GM12878 (cell line): ENCODE data around the gene CFAP53. TPM values are rescaled to one million over a fixed set of nuclear protein-coding genes. Genes with fewer than 3 reads are reported as not detected.

Experiments
- ATAC-seq: fragments of 200-7000 bp; cut with Tn5 transposase; 3 replicates; pipeline ENCODE4 v1.9.1; 2020; ENCODE audit warnings: mild to moderate bottlenecking, moderate library complexity
- BruUV-seq: library from RNA; stranded (reverse); fragments of 400-500 nt; replicated peaks from 2 replicates; lab custom pipeline; 2021; lab: Mats Ljungman, UMichigan
- CTCF ChIA-PET: fragments of 300-600 bp; sonication (Branson Sonifier 250); formaldehyde crosslinking; extraction: SDS; loops from one replicate; lab custom pipeline; 2021; ENCODE audit warnings: inconsistent platforms; lab: Yijun Ruan, JAX
- POLR2A ChIA-PET: fragments of 350-600 bp; formaldehyde crosslinking; extraction: SDS; loops from one replicate; lab custom pipeline; 2021; ENCODE audit warnings: inconsistent platforms; lab: Charles Lee
- RAD21 ChIA-PET: fragments of 300-600 bp; sonication (Branson Sonifier 250); formaldehyde crosslinking; loops from one replicate; lab custom pipeline; 2023; ENCODE audit warnings: antibody characterized with exemption; ENCODE audit not compliant: unreplicated experiment; lab: Charles Lee
- SMC1A ChIA-PET: fragments of 300-600 bp; sonication (Branson Sonifier 250); formaldehyde crosslinking; loops from one replicate; lab custom pipeline; 2023; ENCODE audit not compliant: unreplicated experiment, uncharacterized antibody; lab: Charles Lee
- DNase-seq: peaks from one replicate; pipeline ENCODE4 v3.0.0-alpha.2; 2011; ENCODE audit warnings: low read depth, low spot score
- FAIRE-seq: peaks from 3 replicates; lab custom pipeline; 2011; peaks lifted over from hg19 to GRCh38; lab: Jason Lieb, UNC
- H2AFZ ChIP-seq: 2 replicates; pipeline ENCODE4 v1.6.0; 2011; ENCODE audit warnings: low read depth, low read length, control low read depth; ENCODE audit not compliant: control insufficient read depth
- H3K27ac ChIP-seq: 2 replicates; pipeline ENCODE4 v1.5.1; 2011; ENCODE audit warnings: control low read depth; ENCODE audit not compliant: control insufficient read depth, insufficient read depth
- H3K27me3 ChIP-seq, 2 experiments: replicated peaks in 1 of 2; 2 replicates each; pipeline versions ENCODE4 v1.6.0 to v1.6.1; 2011; ENCODE audit warnings: low read length in 1 of 2; ENCODE audit not compliant: control insufficient read depth in 2 of 2, insufficient read depth in 2 of 2
- H3K36me3 ChIP-seq, 2 experiments: 2 replicates each; pipeline ENCODE4 v1.5.1; 2011; ENCODE audit warnings: low read length in 1 of 2; ENCODE audit not compliant: control insufficient read depth in 2 of 2, insufficient read depth in 2 of 2
- H3K4me1 ChIP-seq: 2 replicates; pipeline ENCODE4 v1.6.1; 2011; ENCODE audit warnings: mild to moderate bottlenecking, low read length, moderate library complexity, mixed read lengths; ENCODE audit not compliant: control insufficient read depth, insufficient read depth
- H3K4me2 ChIP-seq: 2 replicates; pipeline ENCODE4 v1.6.0; 2011; ENCODE audit warnings: control low read depth; ENCODE audit not compliant: control insufficient read depth, insufficient read depth
- H3K4me3 ChIP-seq: fragments of 200-600 bp; sonication (generic); 2 replicates; pipeline ENCODE4 v1.5.1; 2016
- H3K79me2 ChIP-seq: 2 replicates; pipeline ENCODE4 v1.6.0; 2011; ENCODE audit warnings: low read length; ENCODE audit not compliant: control insufficient read depth, insufficient read depth
- H3K9ac ChIP-seq: 2 replicates; pipeline ENCODE4 v1.8.0; 2011; ENCODE audit warnings: low read length, control low read depth, mixed read lengths; ENCODE audit not compliant: control insufficient read depth, insufficient read depth
- H3K9me3 ChIP-seq: replicated peaks from 3 replicates; pipeline ENCODE4 v1.5.1; 2011; ENCODE audit warnings: mild to moderate bottlenecking, low read length; ENCODE audit not compliant: control insufficient read depth, insufficient read depth
- H4K20me1 ChIP-seq: 2 replicates; pipeline ENCODE4 v1.6.0; 2011; ENCODE audit not compliant: control insufficient read depth, insufficient read depth
- DPF2 ChIP-seq: fragments of 450-650 bp; IDR thresholded peaks from 2 replicates; pipeline ENCODE4 v1.6.1; 2017; ENCODE audit warnings: mild to moderate bottlenecking
- IKZF1 ChIP-seq: fragments of 450-650 bp; conservative IDR thresholded peaks from 2 replicates; pipeline ENCODE4 v1.6.1; 2017; ENCODE audit warnings: antibody characterized with exemption, mild to moderate bottlenecking
- IKZF2 ChIP-seq, 2 experiments: fragments of 450-650 bp; IDR thresholded peaks; 2 replicates each; pipeline ENCODE4 v1.6.1; 2017; ENCODE audit warnings: mild to moderate bottlenecking in 2 of 2, moderate library complexity in 2 of 2
- JUND ChIP-seq: IDR thresholded peaks from 2 replicates; pipeline ENCODE4 v1.6.1; 2012; ENCODE audit warnings: low read depth, mild to moderate bottlenecking, low read length, improper control_type of control experiment, moderate library complexity
- MAX ChIP-seq: IDR thresholded peaks from 2 replicates; pipeline ENCODE4 v1.6.1; 2012; ENCODE audit warnings: low read depth, low read length, improper control_type of control experiment
- SUZ12 ChIP-seq: fragments of 200-600 bp; sonication (generic); IDR thresholded peaks from one replicate; pipeline ENCODE4 v1.6.1; 2018; ENCODE audit warnings: antibody characterized with exemption, mild to moderate bottlenecking; ENCODE audit not compliant: unreplicated experiment
- WGBS: methylation state at CpG from one replicate; pipeline ENCODE4 v1.1.6; 2016; ENCODE audit warnings: low lambda C conversion rate; ENCODE audit not compliant: insufficient replicate concordance, insufficient coverage; ENCODE audit errors: missing lambda C conversion rate; 5-methylcytosine and 5-hydroxymethylcytosine counted together
- in situ Hi-C: fragments of 300-500 bp; cut with MboI; formaldehyde crosslinking; loops from 9 replicates; pipeline ENCODE4 v1.14.3; 2018; ENCODE audit warnings: mixed read lengths
- intact Hi-C: fragments of 100-400 bp; cut with micrococcal nuclease; formaldehyde crosslinking; loops from one replicate; pipeline ENCODE4 v1.14.2; 2022; ENCODE audit not compliant: unreplicated experiment
- polyA plus RNA-seq, 11 experiments: library from polyadenylated mRNA; depleted of rRNA in 4 of 11; unstranded in 6 of 11; stranded (reverse) in 5 of 11; fragments of >200 nt; fragmentation: Nextera tagmentation in 4 of 11; fragmentation: Illumina TruSeq in 1 of 11; extraction: Ambion mirVana in 4 of 11; extraction: Trizol in 1 of 11; gene quantifications; 1 replicate in 1 of 11; 2 replicates in 10 of 11; pipeline versions ENCODE4 v1.2.1 to v1.2.3, GENCODE V29; 2011 to 2016; ENCODE audit warnings: inconsistent platforms in 2 of 11, missing spikeins in 2 of 11, low read depth in 1 of 11
- total RNA-seq, 4 experiments: library from RNA; depleted of rRNA in 3 of 4; stranded (reverse); fragments of >200 nt in 3 of 4; fragmentation: Illumina TruSeq in 1 of 4; extraction: Trizol in 1 of 4; gene quantifications; 2 replicates each; pipeline versions ENCODE4 v1.2.1 to v1.2.3, GENCODE V29; 2013 to 2021

Gene CFAP53
- total and polyA plus RNA-seq, 10 of the 15 experiments (the other 5 are each of a cell fraction or from before 2014, with no cell fraction given): 0.05 to 0.31 (median 0.12) TPM; not detected in 1

- Histone ChIP-seq H3K9me3 (no peaks in the 10 kb centered on the region), H3K4me3 (peak overlapping the region; percentile 57; the same call in 1 of the 2 replicates), H3K79me2 (no peaks in the 10 kb centered on the region), H3K27me3 (peaks cover 6 to 10% of the 10 kb centered on the region in 2 experiments; a peak in 3 of 4 replicates), H4K20me1 (no peaks in the 10 kb centered on the region), H3K4me1 (peaks cover 8% of the 10 kb centered on the region), H3K36me3 (no peaks in the 10 kb centered on the region), H3K4me2 (peak overlapping the region; percentile 69), H3K9ac (no peak overlapping the region), H3K27ac (no peak overlapping the region), H2AFZ (no peak overlapping the region; the same call in 1 of the 2 replicates)
- 12% methylated on average over 55 of the region's 68 CpGs for WGBS
- DNase-seq (no peak), FAIRE-seq (no peak), ATAC-seq (peak; percentile 17)
- CTCF ChIA-PET: interaction anchor here (0.6 to 5.3 kb wide), 20 partner anchors 9 to 680 kb away, joined by 3 to 32 read pairs (median 5); partner anchors contain the start of gene SKA1
- intact Hi-C loops (loop anchor here (2.0 to 10.0 kb wide), 3 partner anchors 97 to 679 kb away; no protein-coding TSS in a partner anchor), in situ Hi-C loops (no loop called here)
- SMC1A ChIA-PET: interaction anchor here (0.5 to 13.1 kb wide), 11 partner anchors 11 to 742 kb away, joined by 3 to 70 read pairs (median 3); partner anchors contain the start of gene CFAP53
- RAD21 ChIA-PET: interaction anchor here (0.7 to 3.9 kb wide), 31 partner anchors 8 to 684 kb away, joined by 3 to 29 read pairs (median 4); no protein-coding TSS in a partner anchor
- POLR2A ChIA-PET: interaction anchor here (0.5 to 3.7 kb wide), 9 partner anchors 10 to 189 kb away, joined by 3 to 17 read pairs (median 4); no protein-coding TSS in a partner anchor
- BruUV-seq: no TSS peak
- TF ChIP-seq IKZF2 (IDR thresholded peaks at IDR 0.05) (peak; percentile 28 to 29; a peak in 1 of 4 replicates), JUND (no peak), SUZ12 (peak; percentile 52), MAX (no peak), IKZF1 (peak; percentile 57), DPF2 (0 out of 2 replicates have a peak, but pooled peaks have one; percentile 15)
Measured at GRCh38 chr18:50193796-50194630, 72.3 kb downstream of the CFAP53 start.
